HG02981 (cell line): ENCODE results near the gene TMEM108.

Experiments
- ATAC-seq: cut with Tn5 transposase; IDR thresholded peaks from one replicate; pipeline ENCODE4 v1.9.1; 2021; ENCODE audit warnings: mild to moderate bottlenecking, moderate library complexity; ENCODE audit not compliant: unreplicated experiment

The TMEM108 gene

GRCh38 chr3:133269393-133269792 is 231.2 kb downstream of the TMEM108 start:
- no peak for ATAC-seq

- no peak for ATAC-seq
Observed at GRCh38 chr3:133270631-133271030, 232.4 kb downstream of the TMEM108 start.

DNA sequence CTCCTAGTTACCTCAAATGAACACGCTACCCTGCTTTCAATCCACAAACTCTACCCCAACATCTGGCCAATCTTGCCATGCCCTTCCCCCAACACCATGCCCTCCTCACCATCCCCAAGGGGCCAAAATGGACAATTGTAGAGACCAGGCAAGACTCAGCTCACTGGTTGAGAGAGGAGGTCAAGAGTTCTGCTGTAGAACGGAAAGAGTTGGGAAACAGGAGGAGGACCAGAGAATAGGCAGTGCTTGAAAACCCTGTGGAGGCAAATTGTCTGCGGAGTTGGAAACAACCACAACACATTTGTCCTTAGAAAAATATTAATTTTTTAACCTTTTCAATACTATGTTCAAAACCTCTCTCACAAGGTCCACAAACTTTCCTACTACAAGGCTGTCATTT is 232.9 kb downstream of the TMEM108 start:
- ATAC-seq, result no peak

- ATAC-seq, result no peak
Observed at GRCh38 chr3:133271539-133271938, 233.3 kb downstream of the TMEM108 start.

DNA sequence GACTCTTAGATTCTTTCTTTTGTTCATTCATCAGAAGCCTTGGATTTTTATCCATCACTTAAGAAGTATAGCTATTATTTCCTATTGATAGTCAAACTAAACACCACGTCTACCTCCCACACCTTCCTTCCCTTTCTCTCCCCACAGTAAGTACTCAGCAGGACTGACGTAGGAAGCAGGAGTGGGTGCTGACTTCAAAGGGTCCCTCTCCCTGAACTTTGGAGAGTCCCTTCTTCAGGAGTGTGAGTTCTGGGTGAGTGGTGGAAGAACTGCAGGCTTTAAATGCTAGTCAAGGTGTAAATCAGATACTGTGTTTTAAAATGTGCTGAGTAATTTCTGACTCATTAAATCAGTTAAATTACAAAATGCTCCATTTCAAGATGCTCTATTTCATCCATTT is 235.2 kb downstream of the TMEM108 start:
- no peak for ATAC-seq

GRCh38 chr3:133274477-133274876 is 236.3 kb downstream of the TMEM108 start:
- ATAC-seq, result no peak

DNA sequence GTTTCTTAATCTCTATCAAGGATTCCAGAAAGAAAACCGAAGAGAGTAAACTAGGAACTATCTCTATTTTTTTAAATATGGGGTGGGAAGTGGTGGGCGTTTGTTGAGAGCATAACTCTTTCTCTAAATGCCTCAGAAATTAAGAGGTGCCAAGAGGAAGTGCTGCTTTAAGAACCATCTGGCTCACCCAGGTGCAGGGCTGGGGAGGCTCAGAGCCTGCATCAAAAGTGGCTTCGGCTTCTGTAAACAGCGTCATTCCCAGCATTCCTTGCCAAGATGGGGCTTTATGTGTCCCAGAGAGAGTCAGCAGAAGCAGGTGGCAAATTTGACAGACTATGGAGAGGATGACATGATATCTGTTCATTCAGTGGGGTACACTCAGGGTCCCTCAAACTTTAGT is 238.4 kb downstream of the TMEM108 start:
- ATAC-seq, result no peak

GRCh38 chr3:133277813-133278212 is 239.6 kb downstream of the TMEM108 start:
- ATAC-seq, result no peak

GRCh38 chr3:133278260-133279043 is 240.3 kb downstream of the TMEM108 start:
- no peak for ATAC-seq

DNA sequence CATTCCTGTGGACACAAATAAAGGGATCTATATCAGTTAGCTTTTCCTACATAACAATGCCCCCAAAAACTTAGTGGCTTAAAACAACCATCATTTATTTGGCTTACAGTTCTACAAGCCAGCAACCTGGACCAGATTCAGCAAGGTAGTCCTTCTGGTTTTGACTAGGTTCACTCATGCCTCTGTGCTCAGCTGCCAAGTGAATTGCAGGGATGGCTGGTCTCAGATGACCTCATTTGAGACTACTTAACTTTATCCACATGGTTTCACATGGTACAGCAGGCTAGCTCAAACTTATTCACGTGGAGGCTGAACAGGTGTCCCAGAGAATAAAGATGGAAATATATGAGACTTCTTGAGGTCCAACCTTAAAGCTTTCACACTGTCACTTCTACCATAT is 242.4 kb downstream of the TMEM108 start:
- no peak for ATAC-seq

DNA sequence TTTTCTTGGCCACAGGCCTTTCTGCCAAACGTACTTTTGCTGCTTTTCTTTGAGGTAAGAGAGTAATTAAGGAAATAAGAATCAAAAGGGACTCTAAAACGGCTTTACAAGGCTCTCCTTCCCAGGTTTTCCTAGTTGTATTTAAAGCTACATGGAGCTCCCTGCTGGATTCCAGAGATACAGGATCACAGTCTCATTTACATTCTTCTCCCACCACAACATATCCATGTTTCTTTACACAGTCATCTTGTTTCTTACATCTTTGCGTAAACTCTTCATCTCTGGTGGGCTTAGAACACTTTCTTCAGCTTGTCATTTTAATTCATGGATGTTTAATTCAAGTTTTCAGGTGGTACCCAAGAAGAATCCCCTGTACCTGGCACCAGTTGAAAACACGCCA is 244.0 kb downstream of the TMEM108 start:
- no peak for ATAC-seq

- ATAC-seq, result no peak
Observed at GRCh38 chr3:133283958-133284807, 246.0 kb downstream of the TMEM108 start.

DNA sequence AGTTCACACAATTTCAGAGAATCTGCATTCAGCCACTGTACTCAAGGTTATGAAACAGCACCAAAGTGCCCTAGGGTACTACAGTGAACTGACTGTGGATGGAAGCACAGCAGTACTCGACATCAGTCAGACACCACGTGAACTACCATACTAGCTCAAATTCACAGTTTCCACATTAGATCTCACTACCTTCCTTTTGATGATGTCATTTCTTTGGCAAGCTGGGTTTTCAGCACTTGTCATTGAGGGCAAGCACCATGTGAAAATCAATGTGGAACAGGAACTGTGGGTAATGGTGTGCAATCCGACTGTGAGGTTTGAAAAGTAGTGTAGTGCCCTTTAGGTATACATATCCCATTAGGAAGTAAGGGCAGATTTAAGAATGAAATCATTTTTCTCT is 251.1 kb downstream of the TMEM108 start:
- ATAC-seq, result no peak

- ATAC-seq, result no peak
Observed at GRCh38 chr3:133292296-133292695, 254.1 kb downstream of the TMEM108 start.

GRCh38 chr3:133293397-133294110 is 255.4 kb downstream of the TMEM108 start:
- ATAC-seq, result no peak

GRCh38 chr3:133294253-133294652 is 256.1 kb downstream of the TMEM108 start:
- no peak for ATAC-seq

- ATAC-seq, result no peak
Observed at GRCh38 chr3:133295199-133295901, 257.2 kb downstream of the TMEM108 start.

GRCh38 chr3:133295944-133296917 is 258.0 kb downstream of the TMEM108 start:
- no peak for ATAC-seq

DNA sequence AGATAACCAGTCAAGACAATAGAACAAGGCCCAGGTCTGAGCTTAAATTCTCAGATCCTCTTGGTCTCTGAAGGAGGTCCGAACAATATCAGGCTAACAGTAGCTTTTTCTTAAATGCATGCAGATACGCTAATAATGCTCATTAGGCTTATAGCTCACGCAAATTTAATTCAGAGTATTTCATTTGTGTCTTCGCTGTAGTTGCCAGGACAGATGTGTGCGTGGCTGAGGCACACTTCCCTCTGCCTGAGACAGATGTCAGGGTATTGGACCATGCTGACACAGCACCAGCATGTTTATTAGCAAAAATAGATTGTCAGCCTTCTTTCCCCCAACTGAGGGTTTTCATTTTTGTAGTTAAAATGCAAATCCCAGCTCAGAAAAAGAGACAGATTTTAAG is 258.8 kb downstream of the TMEM108 start:
- no peak for ATAC-seq

DNA sequence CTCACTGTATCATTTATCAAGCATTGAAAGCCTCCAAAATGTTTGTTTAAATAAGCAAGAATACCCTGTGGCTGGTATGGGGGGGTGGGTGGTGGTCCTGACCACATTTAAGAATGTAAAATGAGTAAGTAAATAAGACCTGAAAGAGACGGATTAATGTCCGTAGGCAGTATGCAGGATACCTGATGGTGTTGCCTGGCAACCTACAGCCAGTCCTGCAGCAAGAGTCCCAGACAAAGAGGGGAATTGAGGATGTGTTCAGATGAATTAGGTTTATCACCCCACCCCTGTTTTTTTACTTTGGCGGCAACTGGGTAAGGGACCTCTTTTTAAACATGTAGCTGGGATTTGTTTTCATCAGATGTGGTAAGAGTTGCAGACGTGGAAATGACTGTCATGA is 261.9 kb downstream of the TMEM108 start:
- ATAC-seq, result no peak
